NOMO-1 (cell line): Measurements from ENCODE around the gene RASSF7.
A peak's percentile ranks its signal among the peaks of the same experiment; 100 is the strongest.

Experiments used
- DNase-seq, 2 experiments: peaks; one replicate each; lab custom pipeline; 2025; ENCODE audit not compliant: unreplicated experiment in 2 of 2; lab: John Stamatoyannopoulos, UW

Gene RASSF7

GRCh38 chr11:551131-551530 lies 9.6 kb upstream of the RASSF7 start:
- DNase-seq = no peak

GRCh38 chr11:551596-551995 lies 9.2 kb upstream of the RASSF7 start:
- no peak for DNase-seq

- DNase-seq = no peak
Observed at GRCh38 chr11:553083-553987, 7.4 kb upstream of the RASSF7 start.

GRCh38 chr11:553988-554340 lies 6.8 kb upstream of the RASSF7 start:
- DNase-seq = no peak

GRCh38 chr11:554428-555226 lies 6.1 kb upstream of the RASSF7 start:
- peak; percentile 52 to 55 for DNase-seq

- no peak for DNase-seq
Observed at GRCh38 chr11:555227-555779, 5.5 kb upstream of the RASSF7 start.

GRCh38 chr11:555780-556661 lies 4.7 kb upstream of the RASSF7 start:
- no peak for DNase-seq

- no peak for DNase-seq
Observed at GRCh38 chr11:556662-557256, 4.0 kb upstream of the RASSF7 start.

GRCh38 chr11:557328-558132 lies 3.2 kb upstream of the RASSF7 start:
- DNase-seq = no peak

GRCh38 chr11:558503-558902 lies 2.3 kb upstream of the RASSF7 start:
- no peak for DNase-seq

- no peak for DNase-seq
Observed at GRCh38 chr11:559020-559620, 1.6 kb upstream of the RASSF7 start.

- DNase-seq = no peak
Observed at GRCh38 chr11:559712-560304, 962 bp upstream of the RASSF7 start.

GRCh38 chr11:561148-562003 lies 606 bp downstream of the RASSF7 start:
- peak; percentile 10 to 40 for DNase-seq

- DNase-seq = no peak
Observed at GRCh38 chr11:562046-562645, 1.4 kb downstream of the RASSF7 start.

- no peak for DNase-seq
Observed at GRCh38 chr11:563066-563811, 2.5 kb downstream of the RASSF7 start.

- no peak for DNase-seq
Observed at GRCh38 chr11:563812-564578, 3.2 kb downstream of the RASSF7 start.
